A549 (cell line): Measurements from ENCODE around the gene CDK16. TPM values are rescaled to one million over a fixed set of nuclear protein-coding genes. Genes with fewer than 3 reads are reported as not detected.

Source experiments
- ATAC-seq, 2 experiments: fragments of 200-7000 bp in 1 of 2; fragments of >200 bp in 1 of 2; cut with Nextera tagmentation in 1 of 2; cut with Tn5 transposase in 1 of 2; 3 replicates each; pipeline versions ENCODE4 v1.8.0 to v1.9.1; 2018 to 2020; ENCODE audit warnings: mild to moderate bottlenecking in 1 of 2, moderate library complexity in 1 of 2
- CTCF ChIA-PET: fragments of 300-600 bp; sonication (Branson Sonifier 250); formaldehyde crosslinking; extraction: SDS; loops from one replicate; lab custom pipeline; 2021; ENCODE audit warnings: antibody characterized with exemption, inconsistent platforms; lab: Yijun Ruan, JAX
- POLR2A ChIA-PET: fragments of 350-600 bp; formaldehyde crosslinking; extraction: SDS; loops from one replicate; lab custom pipeline; 2021; ENCODE audit warnings: antibody characterized with exemption, inconsistent platforms; lab: Yijun Ruan, JAX
- DNase-seq, 2 experiments: peaks; one replicate each; pipeline versions ENCODE4 v3.0.0 to v3.0.0-alpha.2; 2011 to 2016; ENCODE audit warnings: low read depth in 1 of 2, low spot score in 1 of 2
- FAIRE-seq: peaks from 2 replicates; lab custom pipeline; 2011; peaks lifted over from hg19 to GRCh38; lab: Jason Lieb, UNC
- H3K27ac ChIP-seq, 2 experiments: fragments of >200 bp; sonication (Bioruptor Twin); formaldehyde crosslinking; 3 replicates each; pipeline ENCODE4 v1.5.1; 2016 to 2017
- H3K4me1 ChIP-seq: fragments of >200 bp; sonication (Bioruptor Twin); formaldehyde crosslinking; 3 replicates; pipeline ENCODE4 v1.6.1; 2016
- H3K4me2 ChIP-seq: fragments of >200 bp; sonication (Bioruptor Twin); formaldehyde crosslinking; 3 replicates; pipeline ENCODE4 v1.6.1; 2016
- H3K4me3 ChIP-seq: fragments of >200 bp; sonication (Bioruptor Twin); formaldehyde crosslinking; 3 replicates; pipeline ENCODE4 v1.5.1; 2016
- H3K9me3 ChIP-seq: fragments of >200 bp; sonication (Bioruptor Twin); formaldehyde crosslinking; 3 replicates; pipeline ENCODE4 v1.6.1; 2016
- BCL3 ChIP-seq: fragments of >200 bp; sonication (Bioruptor Twin); formaldehyde crosslinking; IDR thresholded peaks from 3 replicates; pipeline ENCODE4 v1.6.1; 2016
- CEBPB ChIP-seq, 2 experiments: fragments of >200 bp in 1 of 2; sonication (Bioruptor Twin) in 1 of 2; formaldehyde crosslinking in 1 of 2; IDR thresholded peaks; 2 replicates each; pipeline ENCODE4 v1.6.1; 2012 to 2016
- E2F6 ChIP-seq: IDR thresholded peaks from 2 replicates; pipeline ENCODE4 v1.6.1; 2012; ENCODE audit warnings: low read depth, borderline replicate concordance
- ESRRA ChIP-seq: fragments of 150-350 bp; IDR thresholded peaks from 2 replicates; pipeline ENCODE4 v1.6.1; 2014; ENCODE audit warnings: mild to moderate bottlenecking, low read length, borderline replicate concordance
- FOXS1 ChIP-seq: fragments of 250-450 bp; sonication (Bioruptor Pico); IDR thresholded peaks from 2 replicates; pipeline ENCODE4 v1.5.0; 2020; ENCODE audit warnings: mild to moderate bottlenecking, moderate library complexity
- HES2 ChIP-seq: fragments of >200 bp; sonication (Bioruptor Twin); formaldehyde crosslinking; IDR thresholded peaks from 2 replicates; pipeline ENCODE4 v1.6.1; 2016
- HEYL ChIP-seq: fragments of 250-450 bp; sonication (Bioruptor Pico); IDR thresholded peaks from 2 replicates; pipeline ENCODE4 v1.8.0; 2021; ENCODE audit warnings: mild to moderate bottlenecking, moderate library complexity
- HMGXB4 ChIP-seq: fragments of 250-450 bp; sonication (Bioruptor Pico); IDR thresholded peaks from 2 replicates; pipeline ENCODE4 v1.5.0; 2021; ENCODE audit warnings: mild to moderate bottlenecking, moderate library complexity, borderline replicate concordance
- HOXA7 ChIP-seq: fragments of 250-450 bp; sonication (Bioruptor Pico); IDR thresholded peaks from 2 replicates; pipeline ENCODE4 v1.5.0; 2020; ENCODE audit warnings: mild to moderate bottlenecking, moderate library complexity
- HOXB5 ChIP-seq: fragments of 250-450 bp; sonication (Bioruptor Pico); IDR thresholded peaks from 2 replicates; pipeline ENCODE4 v1.5.0; 2020; ENCODE audit warnings: mild to moderate bottlenecking, moderate library complexity
- JUN ChIP-seq, 2 experiments: fragments of >200 bp; sonication (Bioruptor Twin); formaldehyde crosslinking; IDR thresholded peaks; 2 replicates in 1 of 2; 3 replicates in 1 of 2; pipeline ENCODE4 v1.6.1; 2016 to 2017
- JUNB ChIP-seq: fragments of >200 bp; sonication (Bioruptor Twin); formaldehyde crosslinking; IDR thresholded peaks from 2 replicates; pipeline ENCODE4 v1.6.1; 2016
- KDM1A ChIP-seq: fragments of 200-600 bp; sonication (generic); IDR thresholded peaks from 2 replicates; pipeline ENCODE4 v1.6.1; 2016; ENCODE audit warnings: low read depth, mild to moderate bottlenecking
- NFE2L2 ChIP-seq: fragments of 150-350 bp; conservative IDR thresholded peaks from 2 replicates; pipeline ENCODE4 v1.6.1; 2014; ENCODE audit warnings: low read length
- PBX3 ChIP-seq: IDR thresholded peaks from 2 replicates; pipeline ENCODE4 v1.6.1; 2012
- PHF8 ChIP-seq: fragments of 200-600 bp; sonication (generic); IDR thresholded peaks from 2 replicates; pipeline ENCODE4 v1.6.1; 2016; ENCODE audit warnings: low read depth, mild to moderate bottlenecking, antibody characterized with exemption, moderate library complexity, borderline replicate concordance
- RAD21 ChIP-seq, 2 experiments: fragments of >200 bp in 1 of 2; sonication (Bioruptor Twin) in 1 of 2; formaldehyde crosslinking in 1 of 2; IDR thresholded peaks in 1 of 2; conservative IDR thresholded peaks in 1 of 2; 2 replicates in 1 of 2; 3 replicates in 1 of 2; pipeline ENCODE4 v1.6.1; 2012 to 2018; ENCODE audit warnings: inconsistent platforms in 1 of 2
- RCOR1 ChIP-seq: fragments of 150-350 bp; IDR thresholded peaks from 2 replicates; pipeline ENCODE4 v1.6.1; 2014; ENCODE audit warnings: antibody characterized with exemption, low read length, low read depth
- RFX5 ChIP-seq: fragments of 450-650 bp; IDR thresholded peaks from 2 replicates; pipeline ENCODE4 v1.7.1; 2014; ENCODE audit warnings: antibody characterized with exemption, mild to moderate bottlenecking, moderate library complexity
- RNF2 ChIP-seq: fragments of 200-600 bp; sonication (generic); IDR thresholded peaks from 2 replicates; pipeline ENCODE4 v1.6.1; 2016; ENCODE audit warnings: low read depth, mild to moderate bottlenecking, antibody characterized with exemption, moderate library complexity, borderline replicate concordance
- ZFP36 ChIP-seq: fragments of 450-650 bp; IDR thresholded peaks from 2 replicates; pipeline ENCODE4 v1.6.1; 2014; ENCODE audit warnings: borderline replicate concordance; ENCODE audit not compliant: partially characterized antibody
- WGBS: methylation state at CpG from one replicate; pipeline ENCODE4 v1.1.6; 2017; ENCODE audit errors: missing lambda C conversion rate; 5-methylcytosine and 5-hydroxymethylcytosine counted together
- polyA plus RNA-seq, 4 experiments: library from polyadenylated mRNA; depleted of rRNA in 3 of 4; stranded (reverse); fragments of >200 nt; fragmentation: RNase III in 1 of 4; extraction: RNeasy Plus Mini Kit Qiagen cat#74134 plus additional on column Dnase treatment in 1 of 4; gene quantifications; 2 replicates in 3 of 4; 3 replicates in 1 of 4; pipeline ENCODE4 v1.2.3, GENCODE V29; 2011 to 2017

The CDK16 gene
- polyA plus RNA-seq, 2 of the 4 experiments (the other 2 are of a cell fraction): 105 to 111 TPM

- DNase-seq: no peak
- peak overlapping the region; percentile 99 for H3K27ac ChIP-seq
- H3K9me3 ChIP-seq: no peaks in the 10 kb centered on the region
- H3K4me3 ChIP-seq: peak overlapping the region; percentile 93
- ChIA-PET CTCF (interaction anchor here (0.9 to 7.7 kb wide), 5 partner anchors 9 to 332 kb away, joined by 3 to 52 read pairs (median 4); no protein-coding TSS in a partner anchor), POLR2A (no interaction called here)
- FAIRE-seq: no peak
- WGBS: 34% methylated on average over 8 of the region's 14 CpGs
- peak in 1 of 2 experiments; percentile 1; a peak in 3 of 6 replicates for ATAC-seq
- no peak for TF ChIP-seq HOXB5 (CRISPR knock-in tag)
- no peak for TF ChIP-seq HOXA7 (CRISPR knock-in tag)
- TF ChIP-seq KDM1A: no peak
- TF ChIP-seq BCL3: no peak
- TF ChIP-seq NFE2L2: no peak
- TF ChIP-seq RNF2: no peak
- TF ChIP-seq CEBPB (IDR thresholded peaks at IDR 0.05): no peak
- TF ChIP-seq PBX3: 0 out of 2 replicates have a peak, but pooled peaks have one; percentile 13
- H3K4me1 ChIP-seq: peaks cover 49% of the 10 kb centered on the region
- H3K4me2 ChIP-seq: peak overlapping the region; percentile 97
These were observed 24.2 kb upstream of the CDK16 start for GRCh38 chrX:47194194-47194787.

- TF ChIP-seq HMGXB4: no peak
- TF ChIP-seq HES2: no peak
- FAIRE-seq (no peak), DNase-seq (no peak), ATAC-seq (no peak)
- H3K27ac ChIP-seq: peak overlapping the region in 1 of 2 experiments; percentile 49; a peak in 3 of 6 replicates
- H3K4me3 ChIP-seq: no peak overlapping the region
- POLR2A ChIA-PET: no interaction called here
- H3K9me3 ChIP-seq: no peaks in the 10 kb centered on the region
- 67% methylated on average over 3 of the region's 3 CpGs for WGBS
- H3K4me2 ChIP-seq: peak overlapping the region; percentile 97
- CTCF ChIA-PET: interaction anchor here (0.8 to 7.7 kb wide), 2 partner anchors 189 to 327 kb away, joined by 3 to 52 read pairs; no protein-coding TSS in a partner anchor
- peaks cover 67% of the 10 kb centered on the region for H3K4me1 ChIP-seq
These were observed 22.4 kb upstream of the CDK16 start for GRCh38 chrX:47196098-47196497.

GRCh38 chrX:47197526-47197925, 21.0 kb upstream of the CDK16 start:
- no peak for FAIRE-seq

GRCh38 chrX:47198026-47198686, 20.3 kb upstream of the CDK16 start:
- ChIA-PET POLR2A (no interaction called here), CTCF (interaction anchor here (0.9 to 7.7 kb wide), 2 partner anchors 187 to 325 kb away, joined by 3 to 52 read pairs; no protein-coding TSS in a partner anchor)
- ATAC-seq: no peak
- H3K9me3 ChIP-seq: no peaks in the 10 kb centered on the region
- 76% methylated on average over 10 of the region's 10 CpGs for WGBS
- H3K27ac ChIP-seq: 0 out of 6 replicates have a peak overlapping the region, but pooled peaks of 1 of the 2 experiments have one; percentile 2
- H3K4me1 ChIP-seq: peaks cover 66% of the 10 kb centered on the region
- H3K4me3 ChIP-seq: no peak overlapping the region
- no peak for FAIRE-seq
- DNase-seq: no peak
- peak overlapping the region; percentile 25; the same call in 2 of the 3 replicates for H3K4me2 ChIP-seq
- TF ChIP-seq HEYL (CRISPR knock-in tag) (no peak), ZFP36 (no peak), JUNB (no peak), RCOR1 (no peak), PHF8 (no peak), FOXS1 (no peak), RAD21 (conservative IDR thresholded peaks at IDR 0.05 in 1 of 2, IDR thresholded peaks at IDR 0.05 in 1 of 2) (no peak), E2F6 (no peak)

More at GRCh38 chrX:47197526-47197925, 21.0 kb upstream of the CDK16 start:
- DNase-seq (no peak), ATAC-seq (no peak)
- POLR2A ChIA-PET: no interaction called here
- Histone ChIP-seq H3K4me3 (no peak overlapping the region), H3K4me1 (peaks cover 70% of the 10 kb centered on the region), H3K27ac (peak overlapping the region in 1 of 2 experiments; percentile 46; a peak in 1 of 6 replicates), H3K9me3 (no peaks in the 10 kb centered on the region), H3K4me2 (peak overlapping the region; percentile 97)
- CTCF ChIA-PET: interaction anchor here (7.7 kb wide), 1 partner anchor 325 kb away, joined by 52 read pairs; no protein-coding TSS in a partner anchor
- 80% methylated on average over 7 of the region's 7 CpGs for WGBS
- TF ChIP-seq KDM1A (no peak), JUN (IDR thresholded peaks at IDR 0.05) (no peak), ESRRA (no peak), RFX5 (no peak)
